PC-3 (cell line): ENCODE data around the gene ZNF322. TPM values are rescaled to one million over a fixed set of nuclear protein-coding genes. Genes with fewer than 3 reads are reported as not detected.

ENCODE experiments used
- ATAC-seq: fragments of 200-7000 bp; cut with Tn5 transposase; 2 replicates; pipeline ENCODE4 v1.9.1; 2020; ENCODE audit warnings: mild to moderate bottlenecking, moderate library complexity
- BruUV-seq: library from RNA; stranded (reverse); fragments of 400-500 nt; replicated peaks from 2 replicates; lab custom pipeline; 2021; lab: Mats Ljungman, UMichigan
- CTCF ChIA-PET: fragments of 300-600 bp; sonication (Branson Sonifier 250); formaldehyde crosslinking; loops from one replicate; lab custom pipeline; 2022; ENCODE audit warnings: antibody characterized with exemption; lab: Charles Lee
- POLR2A ChIA-PET: fragments of 300-600 bp; sonication (Branson Sonifier 250); formaldehyde crosslinking; loops from one replicate; lab custom pipeline; 2022; ENCODE audit warnings: antibody characterized with exemption; ENCODE audit not compliant: unreplicated experiment; lab: Charles Lee
- DNase-seq: peaks from one replicate; pipeline ENCODE4 v3.0.0-alpha.2; 2015
- H2AFZ ChIP-seq: fragments of 300-600 bp; sonication (generic); 2 replicates; pipeline ENCODE4 v1.6.0; 2016; ENCODE audit warnings: antibody characterized with exemption, low read length
- H3F3A ChIP-seq: fragments of 300-600 bp; sonication (generic); one replicate; pipeline ENCODE4 v1.6.0; 2017; ENCODE audit warnings: antibody characterized with exemption, low read length, control low read depth, mild to moderate bottlenecking; ENCODE audit not compliant: unreplicated experiment
- H3K27ac ChIP-seq: fragments of 300-600 bp; sonication (generic); 2 replicates; pipeline ENCODE4 v1.5.1; 2016; ENCODE audit warnings: mild to moderate bottlenecking, low read length
- H3K27me3 ChIP-seq: fragments of 300-600 bp; sonication (generic); 2 replicates; pipeline ENCODE4 v1.6.1; 2016; ENCODE audit warnings: low read length, mixed read lengths
- H3K36me3 ChIP-seq: fragments of 300-600 bp; sonication (generic); 2 replicates; pipeline ENCODE4 v1.6.1; 2016; ENCODE audit warnings: low read depth, mixed run types, low read length, mixed read lengths
- H3K4me1 ChIP-seq: fragments of 300-600 bp; sonication (generic); 2 replicates; pipeline ENCODE4 v1.5.1; 2016; ENCODE audit warnings: low read length; ENCODE audit not compliant: insufficient read depth
- H3K4me2 ChIP-seq: fragments of 300-600 bp; sonication (generic); 2 replicates; pipeline ENCODE4 v1.6.0; 2016; ENCODE audit warnings: low read length
- H3K4me3 ChIP-seq: fragments of 300-600 bp; sonication (generic); 2 replicates; pipeline ENCODE4 v1.5.1; 2016; ENCODE audit warnings: mild to moderate bottlenecking, low read length, mixed read lengths
- H3K79me2 ChIP-seq: fragments of 300-600 bp; sonication (generic); 2 replicates; pipeline ENCODE4 v1.6.1; 2017; ENCODE audit warnings: low read length, mixed read lengths
- H3K9ac ChIP-seq: fragments of 300-600 bp; sonication (generic); 2 replicates; pipeline ENCODE4 v1.6.0; 2016; ENCODE audit warnings: mild to moderate bottlenecking, low read length
- H3K9me2 ChIP-seq: fragments of 300-600 bp; sonication (generic); replicated peaks from 2 replicates; pipeline ENCODE4 v1.6.1; 2016; ENCODE audit warnings: mixed run types, low read length, mixed read lengths
- H3K9me3 ChIP-seq: fragments of 300-600 bp; sonication (generic); 2 replicates; pipeline ENCODE4 v1.6.1; 2016; ENCODE audit warnings: low read length, mixed read lengths
- H4K20me1 ChIP-seq: fragments of 300-600 bp; sonication (generic); 2 replicates; pipeline ENCODE4 v1.6.1; 2016; ENCODE audit warnings: low read length, mixed read lengths
- EZH2 ChIP-seq: fragments of 300-600 bp; sonication (generic); IDR thresholded peaks from one replicate; pipeline ENCODE4 v1.6.1; 2017; ENCODE audit warnings: antibody characterized with exemption, mild to moderate bottlenecking, low read length; ENCODE audit not compliant: unreplicated experiment
- EZH2phosphoT487 ChIP-seq: fragments of 300-600 bp; sonication (generic); IDR thresholded peaks from 2 replicates; pipeline ENCODE4 v1.6.1; 2018; ENCODE audit warnings: mild to moderate bottlenecking, antibody characterized with exemption, low read length, borderline replicate concordance
- intact Hi-C: fragments of 100-400 bp; cut with micrococcal nuclease; formaldehyde crosslinking; loops from 2 replicates; pipeline ENCODE4 v1.9.0; 2023
- total RNA-seq: library from RNA; depleted of rRNA; stranded (reverse); fragments of >200 nt; gene quantifications from 2 replicates; pipeline ENCODE4 v1.2.3, GENCODE V29; 2014
- TF ChIP-seq, protein P1 (sequence below): fragments of 300-600 bp; sonication (generic); conservative IDR thresholded peaks from 2 replicates; pipeline ENCODE4 v1.5.1; 2017; ENCODE audit warnings: antibody characterized with exemption, low read depth, mild to moderate bottlenecking, low read length

The ZNF322 gene
- total RNA-seq, 1 experiment from 2014 or later, result 15.7 TPM

DNA sequence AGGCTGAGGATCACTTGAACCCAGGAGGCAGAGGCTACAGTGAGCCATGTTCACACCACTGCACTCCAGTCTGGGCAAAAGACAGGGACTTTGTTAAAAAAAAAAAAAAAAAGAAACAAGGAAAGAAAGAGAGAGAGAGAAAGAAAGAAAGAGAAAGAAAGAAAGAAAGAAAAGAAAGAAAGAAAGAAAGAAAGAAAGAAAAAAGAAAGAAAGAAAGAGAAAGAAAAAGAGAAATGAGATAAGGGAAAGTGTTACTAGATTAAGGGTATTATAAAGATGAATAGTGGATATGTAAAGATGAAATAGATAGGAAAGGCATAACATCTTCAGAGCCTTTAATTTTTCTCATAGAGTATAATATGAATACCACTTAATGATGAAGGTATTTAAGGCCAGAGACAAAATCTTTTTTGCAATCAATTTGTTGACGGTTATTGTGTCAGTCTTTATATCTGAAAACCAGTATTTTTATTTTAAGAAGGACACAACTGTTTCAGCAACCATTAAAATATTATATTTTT, 36.1 kb downstream of the ZNF322 start:
- no peaks in the 10 kb centered on the region for H3K9me2 ChIP-seq
- H4K20me1 ChIP-seq, result no peaks in the 10 kb centered on the region
- DNase-seq, result no peak
- TF ChIP-seq EZH2 (no peak), EZH2phosphoT487 (no peak)
- TF ChIP-seq, protein P1, sequence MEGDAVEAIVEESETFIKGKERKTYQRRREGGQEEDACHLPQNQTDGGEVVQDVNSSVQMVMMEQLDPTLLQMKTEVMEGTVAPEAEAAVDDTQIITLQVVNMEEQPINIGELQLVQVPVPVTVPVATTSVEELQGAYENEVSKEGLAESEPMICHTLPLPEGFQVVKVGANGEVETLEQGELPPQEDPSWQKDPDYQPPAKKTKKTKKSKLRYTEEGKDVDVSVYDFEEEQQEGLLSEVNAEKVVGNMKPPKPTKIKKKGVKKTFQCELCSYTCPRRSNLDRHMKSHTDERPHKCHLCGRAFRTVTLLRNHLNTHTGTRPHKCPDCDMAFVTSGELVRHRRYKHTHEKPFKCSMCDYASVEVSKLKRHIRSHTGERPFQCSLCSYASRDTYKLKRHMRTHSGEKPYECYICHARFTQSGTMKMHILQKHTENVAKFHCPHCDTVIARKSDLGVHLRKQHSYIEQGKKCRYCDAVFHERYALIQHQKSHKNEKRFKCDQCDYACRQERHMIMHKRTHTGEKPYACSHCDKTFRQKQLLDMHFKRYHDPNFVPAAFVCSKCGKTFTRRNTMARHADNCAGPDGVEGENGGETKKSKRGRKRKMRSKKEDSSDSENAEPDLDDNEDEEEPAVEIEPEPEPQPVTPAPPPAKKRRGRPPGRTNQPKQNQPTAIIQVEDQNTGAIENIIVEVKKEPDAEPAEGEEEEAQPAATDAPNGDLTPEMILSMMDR, result no peak
- no peak overlapping the region for H2AFZ ChIP-seq
- H3K9me3 ChIP-seq, result 0 out of 2 replicates have a peak, but pooled peaks cover 12% of the 10 kb centered on the region
- no peak overlapping the region for H3K9ac ChIP-seq
- no peaks in the 10 kb centered on the region for H3F3A ChIP-seq
- ChIA-PET POLR2A (no interaction called here), CTCF (no interaction called here)
- no peaks in the 10 kb centered on the region for H3K36me3 ChIP-seq
- no peaks in the 10 kb centered on the region for H3K27me3 ChIP-seq
- no peak overlapping the region for H3K4me2 ChIP-seq
- no peak overlapping the region for H3K4me3 ChIP-seq
- H3K79me2 ChIP-seq, result no peaks in the 10 kb centered on the region
- BruUV-seq, result no TSS peak
- no peaks in the 10 kb centered on the region for H3K4me1 ChIP-seq
- no peak overlapping the region for H3K27ac ChIP-seq
- intact Hi-C loops, result no loop called here
- ATAC-seq, result no peak

DNA sequence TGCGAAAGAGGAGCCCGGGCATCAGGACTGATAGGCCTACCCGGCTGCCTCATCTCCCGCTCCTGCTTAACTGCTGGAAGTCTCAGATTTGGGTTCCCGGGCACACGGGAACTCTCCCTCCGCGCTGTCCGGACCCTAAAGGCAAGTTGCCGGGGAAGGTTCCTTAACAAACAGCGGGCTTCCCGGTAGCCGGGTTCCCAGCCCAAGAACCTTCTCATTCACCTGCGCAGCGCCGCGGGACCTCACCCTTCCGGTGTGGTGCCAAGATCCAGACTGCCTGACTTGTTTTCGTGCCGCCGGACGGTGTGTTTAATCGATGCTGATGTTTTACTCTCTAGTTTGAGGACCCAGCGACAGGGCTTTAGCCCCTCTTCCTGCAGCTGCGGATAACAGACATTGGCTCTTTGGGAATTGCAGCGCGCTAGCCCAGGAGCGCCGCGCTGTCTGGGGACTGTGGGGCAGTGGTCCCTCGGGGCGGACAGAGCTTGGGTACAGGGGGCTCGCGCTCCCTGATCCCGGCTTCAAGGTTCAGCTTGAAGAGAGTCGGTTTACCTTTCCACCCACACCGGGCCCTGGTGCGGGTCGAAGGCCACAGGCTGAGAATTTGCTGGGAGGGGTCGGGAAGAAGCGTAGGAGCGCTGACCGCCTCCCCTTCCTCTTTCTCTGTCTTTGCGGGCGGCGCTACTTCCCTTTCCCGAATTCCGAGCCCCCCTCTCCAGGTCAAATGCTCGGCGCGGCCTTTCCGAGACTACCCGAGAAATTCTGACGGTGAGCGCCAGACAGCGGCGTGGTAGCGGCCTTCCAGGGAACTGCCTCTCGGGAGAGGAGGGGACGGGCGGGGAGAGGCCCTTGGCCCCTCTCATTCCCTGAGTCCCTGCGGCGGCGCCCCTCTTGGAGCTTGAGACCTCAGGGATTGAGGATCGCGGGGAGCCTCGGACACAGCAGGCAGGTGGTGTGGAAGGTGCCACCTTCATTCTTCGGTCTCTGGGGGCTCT, 45.6 kb downstream of the ZNF322 start:
- intact Hi-C loops, result no loop called here
- ATAC-seq (no peak), DNase-seq (no peak)
- Histone ChIP-seq H3K79me2 (no peaks in the 10 kb centered on the region), H3K27ac (no peak overlapping the region), H2AFZ (no peak overlapping the region), H3F3A (no peaks in the 10 kb centered on the region), H3K4me2 (no peak overlapping the region), H3K36me3 (no peaks in the 10 kb centered on the region), H3K9me2 (no peaks in the 10 kb centered on the region), H3K9me3 (0 out of 2 replicates have a peak, but pooled peaks cover 3% of the 10 kb centered on the region), H3K4me3 (no peak overlapping the region), H4K20me1 (no peaks in the 10 kb centered on the region), H3K9ac (no peak overlapping the region), H3K4me1 (no peaks in the 10 kb centered on the region), H3K27me3 (no peaks in the 10 kb centered on the region)
- CTCF ChIA-PET, result no interaction called here
- TF ChIP-seq EZH2, result no peak
- no peak for TF ChIP-seq EZH2phosphoT487
- TF ChIP-seq, protein P1, result no peak
- POLR2A ChIA-PET, result no interaction called here
- BruUV-seq, result no TSS peak
